ENCODE results near the gene FARS2. TPM values are rescaled to one million over a fixed set of nuclear protein-coding genes. Genes with fewer than 3 reads are reported as not detected.

The FARS2 gene
- total and polyA plus RNA-seq, 7 donors = 10.6 to 17.5 (median 14.4) TPM

GRCh38 chr6:5670381-5670780 lies 409.1 kb downstream of the FARS2 start:
- Histone ChIP-seq H3K27me3 (ENCODE audit: insufficient read depth in 3 of 3, low read length in 2 of 3) (no peaks in the 10 kb centered on the region), H3K9me3 (no peaks in the 10 kb centered on the region), H3K36me3 (ENCODE audit: insufficient read depth in 1 of 2, low read depth in 1 of 2) (no peaks in the 10 kb centered on the region), H3K4me1 (peaks cover 22% of the 10 kb centered on the region), H3K27ac (no peak overlapping the region), H3K4me3 (no peak overlapping the region)
- no peak for DNase-seq
- WGBS, 3 donors = 93 to 99% (median 96%) methylated on average over 2 of the region's 2 CpGs
- TF ChIP-seq CTCF (IDR thresholded peaks at IDR 0.05) = no peak
- intact Hi-C loops (cut with DNase I) = no loop called here
- ATAC-seq = no peak

- no peak for TF ChIP-seq CTCF (IDR thresholded peaks at IDR 0.05)
- no peaks in the 10 kb centered on the region for H3K27me3 ChIP-seq (ENCODE audit: insufficient read depth in 3 of 3, low read length in 2 of 3)
- no peak overlapping the region for H3K4me3 ChIP-seq
- H3K27ac ChIP-seq = no peak overlapping the region
- no peaks in the 10 kb centered on the region for H3K9me3 ChIP-seq
- intact Hi-C loops (cut with DNase I) = no loop called here
- 72 to 74% (median 73%) methylated on average over 7 of the region's 7 CpGs for WGBS, 3 donors
- DNase-seq (no peak), ATAC-seq (peak in 3 of 4 donors; percentile 8 to 34 (median 21))
- H3K4me1 ChIP-seq = peaks cover 22% of the 10 kb centered on the region
- no peaks in the 10 kb centered on the region for H3K36me3 ChIP-seq (ENCODE audit: insufficient read depth in 1 of 2, low read depth in 1 of 2)
Measured at GRCh38 chr6:5670811-5671561, 409.7 kb downstream of the FARS2 start.

GRCh38 chr6:5671601-5672559 lies 410.6 kb downstream of the FARS2 start:
- intact Hi-C loops (cut with DNase I) = no loop called here
- no peak for TF ChIP-seq CTCF (IDR thresholded peaks at IDR 0.05)
- WGBS, 3 donors = 76 to 87% (median 81%) methylated on average over 22 of the region's 22 CpGs
- Histone ChIP-seq H3K4me3 (peak overlapping the region; percentile 48), H3K27me3 (ENCODE audit: insufficient read depth in 3 of 3, low read length in 2 of 3) (no peaks in the 10 kb centered on the region), H3K36me3 (ENCODE audit: insufficient read depth in 1 of 2, low read depth in 1 of 2) (no peaks in the 10 kb centered on the region), H3K4me1 (peaks cover 22% of the 10 kb centered on the region), H3K27ac (peak overlapping the region; percentile 72), H3K9me3 (no peaks in the 10 kb centered on the region)
- peak; percentile 50 to 69 (median 54) for ATAC-seq
- peak; percentile 22 to 56 for DNase-seq

GRCh38 chr6:5672581-5673011 lies 411.3 kb downstream of the FARS2 start:
- H3K27me3 ChIP-seq (ENCODE audit: insufficient read depth in 3 of 3, low read length in 2 of 3) = no peaks in the 10 kb centered on the region
- no peaks in the 10 kb centered on the region for H3K9me3 ChIP-seq
- peak overlapping the region; percentile 72 for H3K27ac ChIP-seq
- DNase-seq (peak; percentile 23 to 59), ATAC-seq (peak; percentile 97 to 99 (median 98))
- peak overlapping the region; percentile 48 for H3K4me3 ChIP-seq
- 13 to 54% (median 15%) methylated on average over 3 of the region's 3 CpGs for WGBS, 3 donors
- no peak for TF ChIP-seq CTCF (IDR thresholded peaks at IDR 0.05)
- peaks cover 22% of the 10 kb centered on the region for H3K4me1 ChIP-seq
- H3K36me3 ChIP-seq (ENCODE audit: insufficient read depth in 1 of 2, low read depth in 1 of 2) = no peaks in the 10 kb centered on the region
- intact Hi-C loops (cut with DNase I) = no loop called here
